Body of pancreas (tissue), 4 donors: ENCODE measurements around the gene ADAMTSL5. TPM values are rescaled to one million over a fixed set of nuclear protein-coding genes. Genes with fewer than 3 reads are reported as not detected.
A peak's percentile ranks its signal among the peaks of the same experiment; 100 is the strongest.
"Not testable (repeated sequence)": the region's sequence is repeated elsewhere in the genome, so short reads cannot be mapped to it uniquely, and the experiment has no call there.

Experiments used
- ATAC-seq: fragments of 150-250 bp; one replicate; pipeline ENCODE4 v1.9.1; 2016
- DNase-seq, 4 donors: peaks; one replicate each; pipeline ENCODE4 v3.0.0-alpha.2; 2019
- H3K27ac ChIP-seq, 4 donors: fragments of 200-600 bp; sonication (generic); 1 replicate in 3 of 4; 2 replicates in 1 of 4; pipeline versions ENCODE4 v1.5.1 to v1.6.1; 2016 to 2019; ENCODE audit warnings: mild to moderate bottlenecking in 1 of 4, mixed read lengths in 1 of 4, moderate library complexity in 1 of 4
- H3K27me3 ChIP-seq, 2 donors: fragments of 200-600 bp; sonication (generic); one replicate each; pipeline ENCODE4 v1.6.0; 2016; ENCODE audit warnings: mild to moderate bottlenecking in 1 of 2
- H3K36me3 ChIP-seq, 2 donors: fragments of 200-600 bp; sonication (generic); replicated peaks in 1 of 2; 2 replicates each; pipeline ENCODE4 v1.5.1; 2016; ENCODE audit warnings: low read depth in 2 of 2; ENCODE audit not compliant: insufficient read depth in 1 of 2
- H3K4me1 ChIP-seq: fragments of 200-600 bp; sonication (generic); one replicate; pipeline ENCODE4 v1.6.0; 2016
- H3K4me3 ChIP-seq, 2 donors: fragments of 200-600 bp; sonication (generic); 1 replicate in 1 of 2; 2 replicates in 1 of 2; pipeline ENCODE4 v1.5.1; 2016 to 2019
- H3K9me3 ChIP-seq, 3 donors: fragments of 200-600 bp; sonication (generic); 1 replicate in 2 of 3; 2 replicates in 1 of 3; pipeline ENCODE4 v1.5.1; 2016
- POLR2A ChIP-seq, 3 donors: fragments of 450-650 bp; IDR thresholded peaks; one replicate each; pipeline ENCODE4 v1.6.1; 2016; ENCODE audit warnings: antibody characterized with exemption in 3 of 3, mild to moderate bottlenecking in 2 of 3
- WGBS, 2 donors: methylation state at CpG; one replicate each; pipeline ENCODE4 v1.1.5; 2017; 5-methylcytosine and 5-hydroxymethylcytosine counted together
- intact Hi-C: fragments of 100-400 bp; cut with DNase I; formaldehyde crosslinking; loops from one replicate; pipeline ENCODE4 v1.15.1; 2023
- total RNA-seq, 2 donors: library from RNA; depleted of rRNA; stranded (reverse); fragments of >200 nt; gene quantifications; one replicate each; pipeline ENCODE4 v1.1.0, GENCODE V29; 2016
- TF ChIP-seq, protein P1 (sequence below), 7 experiments: fragments of 450-650 bp in 4 of 7; fragments of 200-600 bp in 3 of 7; sonication (generic) in 3 of 7; IDR thresholded peaks; one replicate each; pipeline ENCODE4 v1.5.1; 2016 to 2019; ENCODE audit warnings: antibody characterized with exemption in 7 of 7

The ADAMTSL5 gene
- total RNA-seq, 2 donors from 2014 or later: 1.3 TPM; not detected in 1

- no peak for ATAC-seq
- H3K27me3 ChIP-seq: no peaks in the 10 kb centered on the region
- H3K4me1 ChIP-seq: no peaks in the 10 kb centered on the region
- no peak for DNase-seq
- no peaks in the 10 kb centered on the region for H3K36me3 ChIP-seq
- 70% methylated on average over 15 of the region's 17 CpGs for WGBS, 2 donors
- TF ChIP-seq, protein P1, sequence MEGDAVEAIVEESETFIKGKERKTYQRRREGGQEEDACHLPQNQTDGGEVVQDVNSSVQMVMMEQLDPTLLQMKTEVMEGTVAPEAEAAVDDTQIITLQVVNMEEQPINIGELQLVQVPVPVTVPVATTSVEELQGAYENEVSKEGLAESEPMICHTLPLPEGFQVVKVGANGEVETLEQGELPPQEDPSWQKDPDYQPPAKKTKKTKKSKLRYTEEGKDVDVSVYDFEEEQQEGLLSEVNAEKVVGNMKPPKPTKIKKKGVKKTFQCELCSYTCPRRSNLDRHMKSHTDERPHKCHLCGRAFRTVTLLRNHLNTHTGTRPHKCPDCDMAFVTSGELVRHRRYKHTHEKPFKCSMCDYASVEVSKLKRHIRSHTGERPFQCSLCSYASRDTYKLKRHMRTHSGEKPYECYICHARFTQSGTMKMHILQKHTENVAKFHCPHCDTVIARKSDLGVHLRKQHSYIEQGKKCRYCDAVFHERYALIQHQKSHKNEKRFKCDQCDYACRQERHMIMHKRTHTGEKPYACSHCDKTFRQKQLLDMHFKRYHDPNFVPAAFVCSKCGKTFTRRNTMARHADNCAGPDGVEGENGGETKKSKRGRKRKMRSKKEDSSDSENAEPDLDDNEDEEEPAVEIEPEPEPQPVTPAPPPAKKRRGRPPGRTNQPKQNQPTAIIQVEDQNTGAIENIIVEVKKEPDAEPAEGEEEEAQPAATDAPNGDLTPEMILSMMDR (IDR thresholded peaks at IDR 0.05): no peak
- TF ChIP-seq POLR2A (IDR thresholded peaks at IDR 0.05): no peak
- H3K27ac ChIP-seq: no peak overlapping the region
- intact Hi-C loops: no loop called here
- no peaks in the 10 kb centered on the region for H3K9me3 ChIP-seq
- no peak overlapping the region for H3K4me3 ChIP-seq
Measured at GRCh38 chr19:1551068-1552040, 38.5 kb upstream of the ADAMTSL5 start.

- intact Hi-C loops: loop anchor here (5.0 to 10.0 kb wide), 2 partner anchors 115 to 218 kb away; no protein-coding TSS in a partner anchor
- H3K36me3 ChIP-seq: no peaks in the 10 kb centered on the region
- H3K27ac ChIP-seq: no peak overlapping the region
- DNase-seq (no peak), ATAC-seq (no peak)
- TF ChIP-seq POLR2A (IDR thresholded peaks at IDR 0.05): no peak
- TF ChIP-seq, protein P1 (IDR thresholded peaks at IDR 0.05): no peak
- peaks cover 0 to 9% of the 10 kb centered on the region in 2 donors for H3K27me3 ChIP-seq
- H3K4me1 ChIP-seq: peaks cover 3% of the 10 kb centered on the region
- no peak overlapping the region for H3K4me3 ChIP-seq
- H3K9me3 ChIP-seq: no peaks in the 10 kb centered on the region
- WGBS, 2 donors: 61 to 66% methylated on average over 4 of the region's 4 CpGs
Measured at GRCh38 chr19:1549332-1549945, 36.6 kb upstream of the ADAMTSL5 start.

GRCh38 chr19:1540365-1540925 lies 27.6 kb upstream of the ADAMTSL5 start:
- ATAC-seq: no peak
- 37% methylated on average over 17 of the region's 17 CpGs for WGBS, 2 donors
- H3K4me3 ChIP-seq: no peak overlapping the region
- no peaks in the 10 kb centered on the region for H3K9me3 ChIP-seq
- TF ChIP-seq, protein P1 (IDR thresholded peaks at IDR 0.05): no peak
- no peak for TF ChIP-seq POLR2A (IDR thresholded peaks at IDR 0.05)
- DNase-seq: no peak
- peaks cover 0 to 7% of the 10 kb centered on the region in 2 donors for H3K27me3 ChIP-seq
- H3K4me1 ChIP-seq: no peaks in the 10 kb centered on the region
- intact Hi-C loops: loop anchor here (10.0 kb wide), 1 partner anchor 124 kb away; no protein-coding TSS in a partner anchor
- H3K36me3 ChIP-seq: no peaks in the 10 kb centered on the region
- H3K27ac ChIP-seq: no peak overlapping the region

DNA sequence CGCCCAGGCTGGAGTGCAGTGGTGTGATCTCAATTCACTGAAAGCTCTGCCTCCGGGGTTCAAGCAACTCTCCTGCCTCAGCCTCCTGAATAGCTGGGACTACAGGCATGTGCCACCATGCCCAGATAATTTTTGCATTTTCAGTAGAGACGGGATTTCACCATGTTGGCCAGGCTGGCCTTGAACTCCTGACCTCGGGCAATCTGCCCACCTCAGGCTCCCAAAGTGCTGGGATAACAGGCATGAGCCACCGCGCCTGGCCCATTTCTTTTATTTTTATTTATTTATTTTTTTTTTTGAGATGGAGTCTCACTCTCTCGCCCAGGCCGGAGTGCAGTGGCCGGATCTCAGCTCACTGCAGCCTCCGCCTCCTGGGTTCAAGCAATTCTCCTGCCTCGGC lies 26.9 kb upstream of the ADAMTSL5 start:
- not testable (repeated sequence) for H3K27ac ChIP-seq, H3K36me3 ChIP-seq, H3K4me1 ChIP-seq, H3K9me3 ChIP-seq, H3K4me3 ChIP-seq, DNase-seq, ATAC-seq, H3K27me3 ChIP-seq
- intact Hi-C loops: loop anchor here (10.0 kb wide), 1 partner anchor 125 kb away; no protein-coding TSS in a partner anchor
- 65 to 75% methylated on average over 9 to 11 of the region's 11 CpGs for WGBS, 2 donors

DNA sequence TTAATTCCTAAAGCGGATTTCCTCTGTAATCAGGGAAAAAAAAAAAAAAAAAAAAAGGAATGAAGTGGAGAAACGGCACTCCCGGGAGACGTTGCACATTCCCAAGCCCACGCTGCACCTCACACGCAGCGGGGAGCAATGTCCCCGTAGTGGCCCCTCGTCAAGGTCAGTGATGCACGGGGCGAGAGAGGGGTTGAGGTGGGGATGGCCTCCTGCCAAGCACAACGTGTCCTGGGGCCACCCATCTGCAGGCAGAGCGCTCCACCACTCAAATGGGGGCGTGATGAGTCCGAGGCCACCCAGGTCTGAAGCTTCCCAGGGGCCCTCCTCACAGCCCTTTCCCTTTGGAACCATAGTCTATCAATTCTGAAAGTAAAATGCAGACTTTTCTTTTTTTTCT lies 26.2 kb upstream of the ADAMTSL5 start:
- ATAC-seq: no peak
- H3K4me1 ChIP-seq: no peaks in the 10 kb centered on the region
- H3K36me3 ChIP-seq: no peaks in the 10 kb centered on the region
- peak in 1 of 4 donors; percentile 4 for DNase-seq
- no peak overlapping the region for H3K27ac ChIP-seq
- TF ChIP-seq, protein P1 (IDR thresholded peaks at IDR 0.05): no peak
- TF ChIP-seq POLR2A (IDR thresholded peaks at IDR 0.05): no peak
- H3K4me3 ChIP-seq: no peak overlapping the region
- H3K27me3 ChIP-seq: peaks cover 0 to 5% of the 10 kb centered on the region in 2 donors
- H3K9me3 ChIP-seq: no peaks in the 10 kb centered on the region
- WGBS, 2 donors: 16 to 19% methylated on average over 15 of the region's 15 CpGs
- intact Hi-C loops: no loop called here

DNA sequence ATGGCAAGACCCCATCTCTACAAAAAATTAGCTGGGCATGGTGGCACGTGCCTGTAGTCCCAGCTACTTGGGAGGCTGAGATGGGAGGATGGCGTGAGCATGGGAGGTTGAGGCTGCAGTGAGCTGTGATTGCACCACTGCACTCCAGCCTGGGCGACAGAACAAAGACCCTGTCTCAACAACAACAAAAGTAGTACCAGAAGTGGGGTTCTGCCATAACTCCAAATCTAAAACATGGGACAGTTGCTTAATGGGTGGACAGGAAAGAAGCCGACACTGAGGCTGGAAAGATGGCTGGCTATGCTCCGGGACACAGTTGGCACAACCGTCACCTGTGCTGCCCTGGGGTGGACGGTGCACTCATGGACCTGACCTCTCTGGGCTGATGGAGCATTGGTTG lies 22.9 kb upstream of the ADAMTSL5 start:
- intact Hi-C loops, DNase-seq, H3K4me3 ChIP-seq, H3K27me3 ChIP-seq, H3K36me3 ChIP-seq, ATAC-seq, H3K4me1 ChIP-seq, H3K27ac ChIP-seq, H3K9me3 ChIP-seq: not testable (repeated sequence)
- WGBS, 2 donors: 83 to 90% methylated on average over 6 to 7 of the region's 7 CpGs
